ENCODE measurements around the gene ZNF546. TPM values are rescaled to one million over a fixed set of nuclear protein-coding genes. Genes with fewer than 3 reads are reported as not detected.

Gene ZNF546
- total and polyA plus RNA-seq, 2 donors (not counting 1 experiment from before 2014, with no cell fraction given): 1.8 to 15.7 TPM

DNA sequence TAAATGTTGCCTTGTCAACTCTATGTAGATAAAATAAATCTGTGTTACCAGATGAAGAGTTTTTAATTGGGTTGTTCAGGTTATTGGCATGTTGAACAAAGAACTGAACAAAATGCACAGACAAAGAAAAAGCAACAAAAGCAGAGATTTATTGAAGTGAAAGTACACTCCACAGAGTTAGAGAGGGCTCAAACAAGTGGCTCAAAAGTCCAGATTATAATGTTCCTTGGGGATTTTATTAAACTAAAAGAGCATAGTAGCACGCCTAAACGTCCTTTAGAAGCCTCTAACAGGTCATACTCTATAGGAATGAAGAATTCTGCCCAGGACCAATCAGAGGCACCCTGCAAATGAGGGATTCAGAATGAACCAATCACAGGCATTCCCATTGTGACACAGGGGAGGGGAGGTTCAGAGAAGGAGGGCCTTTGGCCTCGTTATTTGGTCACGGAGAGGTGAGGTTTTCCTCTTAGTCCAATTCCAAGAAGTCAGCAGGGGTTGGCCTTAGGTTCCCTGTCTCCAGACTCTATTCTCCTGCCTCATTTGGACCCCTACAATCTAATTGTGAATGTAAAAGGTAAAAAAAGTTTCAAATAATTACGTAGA lies 13.1 kb upstream of the ZNF546 start:
- peaks cover 4% of the 10 kb centered on the region for H4K20me1 ChIP-seq (ENCODE audit: control insufficient read depth, insufficient read depth, low read length, poor library complexity, severe bottlenecking)
- TF ChIP-seq EZH2 (IDR thresholded peaks at IDR 0.05; ENCODE audit: borderline replicate concordance, insufficient read depth, low read depth, low read length, poor library complexity, severe bottlenecking): no peak
- TF ChIP-seq, protein P1, sequence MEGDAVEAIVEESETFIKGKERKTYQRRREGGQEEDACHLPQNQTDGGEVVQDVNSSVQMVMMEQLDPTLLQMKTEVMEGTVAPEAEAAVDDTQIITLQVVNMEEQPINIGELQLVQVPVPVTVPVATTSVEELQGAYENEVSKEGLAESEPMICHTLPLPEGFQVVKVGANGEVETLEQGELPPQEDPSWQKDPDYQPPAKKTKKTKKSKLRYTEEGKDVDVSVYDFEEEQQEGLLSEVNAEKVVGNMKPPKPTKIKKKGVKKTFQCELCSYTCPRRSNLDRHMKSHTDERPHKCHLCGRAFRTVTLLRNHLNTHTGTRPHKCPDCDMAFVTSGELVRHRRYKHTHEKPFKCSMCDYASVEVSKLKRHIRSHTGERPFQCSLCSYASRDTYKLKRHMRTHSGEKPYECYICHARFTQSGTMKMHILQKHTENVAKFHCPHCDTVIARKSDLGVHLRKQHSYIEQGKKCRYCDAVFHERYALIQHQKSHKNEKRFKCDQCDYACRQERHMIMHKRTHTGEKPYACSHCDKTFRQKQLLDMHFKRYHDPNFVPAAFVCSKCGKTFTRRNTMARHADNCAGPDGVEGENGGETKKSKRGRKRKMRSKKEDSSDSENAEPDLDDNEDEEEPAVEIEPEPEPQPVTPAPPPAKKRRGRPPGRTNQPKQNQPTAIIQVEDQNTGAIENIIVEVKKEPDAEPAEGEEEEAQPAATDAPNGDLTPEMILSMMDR (IDR thresholded peaks at IDR 0.05): no peak
- peaks cover 4% of the 10 kb centered on the region for H3K4me1 Mint-ChIP-seq
- H3K27me3 ChIP-seq (replicated peaks in 1 of 4; ENCODE audit: control extremely low read depth in 1 of 4, control insufficient read depth in 3 of 4, insufficient read depth in 4 of 4, low read length in 3 of 4): no peaks in the 10 kb centered on the region
- no peak overlapping the region for H3K27ac Mint-ChIP-seq
- H3K4me1 ChIP-seq (ENCODE audit: control insufficient read depth in 2 of 2, insufficient read depth in 2 of 2, low read length in 2 of 2): no peaks in the 10 kb centered on the region
- no peak overlapping the region for H3K4me2 ChIP-seq (replicated peaks; ENCODE audit: low read depth, low read length, poor library complexity, severe bottlenecking)
- H3K4me3 ChIP-seq (ENCODE audit: control extremely low read depth in 1 of 5, extremely low read depth in 1 of 5, insufficient read depth in 1 of 5, low read depth in 2 of 5, low read length in 4 of 5): no peak overlapping the region
- peaks cover 12 to 35% of the 10 kb centered on the region in 2 experiments for H3K36me3 ChIP-seq (replicated peaks in 1 of 2; ENCODE audit: control extremely low read depth in 1 of 2, control insufficient read depth in 1 of 2, extremely low read depth in 1 of 2, insufficient read depth in 2 of 2, low read length in 1 of 2)
- ChIA-PET POLR2A (no interaction called here), CTCF (interaction anchor here (1.0 kb wide), 1 partner anchor 13 kb away, joined by 4 read pairs; the partner anchor contains the start of gene PSMC4)
- H3K9me3 Mint-ChIP-seq (ENCODE audit: insufficient read depth): peaks cover 22% of the 10 kb centered on the region
- no peak for DNase-seq
- intact Hi-C loops (cut with micrococcal nuclease): no loop called here
- no peak overlapping the region for H2AFZ ChIP-seq (ENCODE audit: insufficient read depth, low read depth, low read length, poor library complexity, severe bottlenecking)
- H3K4me3 Mint-ChIP-seq: no peak overlapping the region
- ATAC-seq (ENCODE audit: low read depth): no peak
- H3K27me3 Mint-ChIP-seq: no peaks in the 10 kb centered on the region
- H3K27ac ChIP-seq (ENCODE audit: low read length in 2 of 2): no peak overlapping the region
- no peak overlapping the region for H3K9ac ChIP-seq (ENCODE audit: low read length)
- peaks cover 11 to 23% (median 15%) of the 10 kb centered on the region in 3 donors for H3K9me3 ChIP-seq (ENCODE audit: control extremely low read depth in 1 of 3, control insufficient read depth in 2 of 3, insufficient read depth in 1 of 3, low read length in 2 of 3)
- 80% methylated on average over 1 of the region's 5 CpGs for WGBS (ENCODE audit: insufficient coverage)
- H3K79me2 ChIP-seq (ENCODE audit: control insufficient read depth, insufficient read depth, low read length): peaks cover 43% of the 10 kb centered on the region

DNA sequence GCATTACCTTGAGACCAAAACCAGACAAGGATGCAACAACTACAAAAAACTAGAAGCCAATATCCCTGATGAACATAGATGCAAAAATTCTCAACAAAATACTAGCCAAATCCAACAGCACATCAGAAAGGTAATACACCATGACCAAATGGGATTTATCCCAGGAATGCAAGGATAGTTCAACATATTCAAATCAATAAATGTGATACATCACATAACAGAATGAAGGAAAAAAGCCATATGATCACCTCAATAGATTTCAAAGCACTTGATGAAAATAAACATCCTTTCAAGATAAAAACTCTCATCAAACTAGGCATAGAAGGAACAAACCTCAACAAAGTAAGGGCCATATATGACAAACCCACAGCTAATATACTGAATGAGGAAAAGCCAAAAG lies 10.2 kb upstream of the ZNF546 start:
- peaks cover 11 to 23% (median 15%) of the 10 kb centered on the region in 3 donors for H3K9me3 ChIP-seq (ENCODE audit: control extremely low read depth in 1 of 3, control insufficient read depth in 2 of 3, insufficient read depth in 1 of 3, low read length in 2 of 3)
- peaks cover 22% of the 10 kb centered on the region for H3K9me3 Mint-ChIP-seq (ENCODE audit: insufficient read depth)
- H3K79me2 ChIP-seq (ENCODE audit: control insufficient read depth, insufficient read depth, low read length): peaks cover 63% of the 10 kb centered on the region
- H3K4me3 ChIP-seq (ENCODE audit: control extremely low read depth in 1 of 5, extremely low read depth in 1 of 5, insufficient read depth in 1 of 5, low read depth in 2 of 5, low read length in 4 of 5): no peak overlapping the region
- no peaks in the 10 kb centered on the region for H3K4me1 ChIP-seq (ENCODE audit: control insufficient read depth in 2 of 2, insufficient read depth in 2 of 2, low read length in 2 of 2)
- DNase-seq (no peak), ATAC-seq (ENCODE audit: low read depth) (no peak)
- H3K27me3 Mint-ChIP-seq: no peaks in the 10 kb centered on the region
- H3K4me3 Mint-ChIP-seq: no peak overlapping the region
- no peaks in the 10 kb centered on the region for H3K27me3 ChIP-seq (replicated peaks in 1 of 4; ENCODE audit: control extremely low read depth in 1 of 4, control insufficient read depth in 3 of 4, insufficient read depth in 4 of 4, low read length in 3 of 4)
- H3K27ac Mint-ChIP-seq: no peak overlapping the region
- no peak for TF ChIP-seq EZH2 (IDR thresholded peaks at IDR 0.05; ENCODE audit: borderline replicate concordance, insufficient read depth, low read depth, low read length, poor library complexity, severe bottlenecking)
- TF ChIP-seq, protein P1 (IDR thresholded peaks at IDR 0.05): no peak
- peaks cover 5 to 12% of the 10 kb centered on the region in 2 experiments for H3K36me3 ChIP-seq (replicated peaks in 1 of 2; ENCODE audit: control extremely low read depth in 1 of 2, control insufficient read depth in 1 of 2, extremely low read depth in 1 of 2, insufficient read depth in 2 of 2, low read length in 1 of 2)
- H3K27ac ChIP-seq (ENCODE audit: low read length in 2 of 2): no peak overlapping the region
- no peak overlapping the region for H2AFZ ChIP-seq (ENCODE audit: insufficient read depth, low read depth, low read length, poor library complexity, severe bottlenecking)
- peaks cover 9% of the 10 kb centered on the region for H3K4me1 Mint-ChIP-seq
- H4K20me1 ChIP-seq (ENCODE audit: control insufficient read depth, insufficient read depth, low read length, poor library complexity, severe bottlenecking): peaks cover 8% of the 10 kb centered on the region
- H3K9ac ChIP-seq (ENCODE audit: low read length): no peak overlapping the region
- H3K4me2 ChIP-seq (replicated peaks; ENCODE audit: low read depth, low read length, poor library complexity, severe bottlenecking): no peak overlapping the region
- ChIA-PET CTCF (interaction anchor here (0.6 kb wide), 1 partner anchor 724 kb away, joined by 3 read pairs; no protein-coding TSS in a partner anchor), POLR2A (no interaction called here)
- intact Hi-C loops (cut with micrococcal nuclease): no loop called here
